ENCODE measurements around the gene TMEM242.

DNA sequence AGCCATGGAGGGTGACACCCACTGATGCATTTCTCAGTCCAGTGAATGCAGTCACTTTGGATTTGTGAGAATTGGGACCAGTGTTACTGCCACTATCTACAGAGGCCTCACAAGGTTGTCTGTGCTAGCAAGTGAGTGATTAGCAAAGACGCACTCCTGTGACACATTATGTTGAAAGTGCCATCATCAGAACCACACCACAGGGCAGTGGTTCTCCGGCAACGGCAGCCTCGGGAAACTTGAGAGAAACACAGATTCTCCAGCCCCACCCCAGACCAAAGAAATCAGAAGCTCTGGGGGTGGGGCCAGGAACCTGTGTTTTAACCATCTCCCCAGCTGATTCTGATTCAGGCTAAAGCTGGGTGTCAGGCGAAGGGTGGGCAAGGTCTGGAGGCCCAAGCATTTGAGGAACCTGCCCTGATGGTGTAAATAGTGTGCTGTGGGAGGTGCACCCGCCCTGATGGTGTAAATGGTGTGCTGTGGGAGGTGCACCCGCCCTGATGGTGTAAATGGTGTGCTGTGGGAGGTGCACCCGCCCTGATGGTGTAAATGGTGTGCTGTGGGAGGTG lies 39.9 kb downstream of the TMEM242 start:
- TF ChIP-seq CTCF (IDR thresholded peaks at IDR 0.05 in 4 of 5, conservative IDR thresholded peaks at IDR 0.05 in 1 of 5) (no peak), POLR2A (IDR thresholded peaks at IDR 0.05) (no peak)
